Measurements from ENCODE around the gene HCN2.

Gene HCN2

GRCh38 chr19:547117-547516, 42.6 kb upstream of the HCN2 start:
- H3K4me3 ChIP-seq: no peak overlapping the region
- DNase-seq (ENCODE audit: low spot score): no peak
- no peak overlapping the region for H3K27ac ChIP-seq
- TF ChIP-seq, protein P1, sequence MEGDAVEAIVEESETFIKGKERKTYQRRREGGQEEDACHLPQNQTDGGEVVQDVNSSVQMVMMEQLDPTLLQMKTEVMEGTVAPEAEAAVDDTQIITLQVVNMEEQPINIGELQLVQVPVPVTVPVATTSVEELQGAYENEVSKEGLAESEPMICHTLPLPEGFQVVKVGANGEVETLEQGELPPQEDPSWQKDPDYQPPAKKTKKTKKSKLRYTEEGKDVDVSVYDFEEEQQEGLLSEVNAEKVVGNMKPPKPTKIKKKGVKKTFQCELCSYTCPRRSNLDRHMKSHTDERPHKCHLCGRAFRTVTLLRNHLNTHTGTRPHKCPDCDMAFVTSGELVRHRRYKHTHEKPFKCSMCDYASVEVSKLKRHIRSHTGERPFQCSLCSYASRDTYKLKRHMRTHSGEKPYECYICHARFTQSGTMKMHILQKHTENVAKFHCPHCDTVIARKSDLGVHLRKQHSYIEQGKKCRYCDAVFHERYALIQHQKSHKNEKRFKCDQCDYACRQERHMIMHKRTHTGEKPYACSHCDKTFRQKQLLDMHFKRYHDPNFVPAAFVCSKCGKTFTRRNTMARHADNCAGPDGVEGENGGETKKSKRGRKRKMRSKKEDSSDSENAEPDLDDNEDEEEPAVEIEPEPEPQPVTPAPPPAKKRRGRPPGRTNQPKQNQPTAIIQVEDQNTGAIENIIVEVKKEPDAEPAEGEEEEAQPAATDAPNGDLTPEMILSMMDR (IDR thresholded peaks at IDR 0.05): no peak

GRCh38 chr19:547836-548720, 41.6 kb upstream of the HCN2 start:
- TF ChIP-seq, protein P1 (IDR thresholded peaks at IDR 0.05): no peak
- no peak for DNase-seq (ENCODE audit: low spot score)
- Histone ChIP-seq H3K27ac (no peak overlapping the region), H3K4me3 (no peak overlapping the region)

GRCh38 chr19:548886-549830, 40.5 kb upstream of the HCN2 start:
- no peak overlapping the region for H3K4me3 ChIP-seq
- DNase-seq (ENCODE audit: low spot score): no peak
- TF ChIP-seq, protein P1 (IDR thresholded peaks at IDR 0.05): no peak
- H3K27ac ChIP-seq: no peak overlapping the region

DNA sequence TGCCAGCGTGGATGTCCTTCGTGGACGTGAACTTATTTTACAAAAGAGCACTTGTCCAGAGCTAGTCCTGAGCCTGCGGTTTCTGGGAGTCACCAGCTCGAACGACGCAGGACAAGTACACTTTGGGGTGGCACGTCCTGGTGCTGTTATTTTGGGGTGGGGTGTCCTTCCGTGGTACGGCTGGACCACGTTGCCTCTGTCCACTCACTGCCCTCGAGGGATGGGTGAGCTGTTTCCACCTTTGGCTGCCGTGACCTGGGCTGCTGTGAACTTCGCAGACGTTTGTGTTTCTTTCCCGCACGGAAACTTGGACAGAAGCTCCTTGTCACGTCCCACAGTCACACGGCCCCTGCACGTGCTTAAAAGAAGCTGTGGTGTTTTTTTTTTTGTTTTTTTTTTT, 34.9 kb upstream of the HCN2 start:
- H3K4me3 ChIP-seq: no peak overlapping the region
- H3K27ac ChIP-seq: no peak overlapping the region
- no peak for DNase-seq (ENCODE audit: low spot score)
- TF ChIP-seq, protein P1 (IDR thresholded peaks at IDR 0.05): no peak

DNA sequence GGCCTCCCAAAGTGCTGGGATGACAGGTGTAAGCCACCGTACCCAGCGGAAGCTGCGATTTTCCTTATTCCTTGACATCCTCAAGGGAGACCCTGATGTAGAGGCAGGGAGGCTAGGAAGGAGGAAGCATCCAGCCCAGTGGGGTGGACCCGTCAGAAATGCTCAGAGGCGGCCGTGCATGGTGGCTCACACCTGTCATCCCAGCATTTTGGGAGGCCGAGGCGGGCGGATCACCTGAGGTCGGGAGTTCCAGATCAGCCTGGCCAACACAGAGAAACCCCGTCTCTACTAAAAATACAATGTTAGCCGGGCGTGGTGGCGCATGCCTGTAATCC, 34.2 kb upstream of the HCN2 start:
- TF ChIP-seq, protein P1 (IDR thresholded peaks at IDR 0.05): no peak
- Histone ChIP-seq H3K4me3 (no peak overlapping the region), H3K27ac (no peak overlapping the region)
- no peak for DNase-seq (ENCODE audit: low spot score)

GRCh38 chr19:556611-557382, 32.9 kb upstream of the HCN2 start:
- no peak for DNase-seq (ENCODE audit: low spot score)
- Histone ChIP-seq H3K4me3 (no peak overlapping the region), H3K27ac (peak overlapping the region in 1 of 2 donors; percentile 16)
- TF ChIP-seq, protein P1 (IDR thresholded peaks at IDR 0.05): no peak
